Liver (tissue), 9 donors: ENCODE measurements around the gene SYNPR. TPM values are rescaled to one million over a fixed set of nuclear protein-coding genes. Genes with fewer than 3 reads are reported as not detected.

Experiments used
- DNase-seq: peaks from one replicate; pipeline ENCODE4 v3.0.0-alpha.2; 2017; ENCODE audit warnings: low spot score
- H3K27ac ChIP-seq, 2 donors: one replicate each; pipeline ENCODE4 v1.7.0; 2013; ENCODE audit warnings: inconsistent platforms in 2 of 2, low read length in 2 of 2, control low read depth in 1 of 2, low read depth in 1 of 2, mild to moderate bottlenecking in 1 of 2
- H3K27me3 ChIP-seq, 4 donors: one replicate each; pipeline versions ENCODE4 v1.6.1 to v1.7.0; 2013; ENCODE audit warnings: low read length in 3 of 4, inconsistent platforms in 1 of 4, mild to moderate bottlenecking in 1 of 4, moderate library complexity in 1 of 4; ENCODE audit not compliant: control insufficient read depth in 4 of 4, insufficient read depth in 4 of 4
- H3K36me3 ChIP-seq, 4 donors: one replicate each; pipeline versions ENCODE4 v1.6.1 to v1.7.0; 2013; ENCODE audit warnings: low read length in 3 of 4, mild to moderate bottlenecking in 3 of 4, low read depth in 1 of 4, moderate library complexity in 1 of 4; ENCODE audit not compliant: control insufficient read depth in 4 of 4, insufficient read depth in 3 of 4
- H3K4me1 ChIP-seq, 4 donors: one replicate each; pipeline versions ENCODE4 v1.6.1 to v1.7.0; 2013; ENCODE audit warnings: low read length in 3 of 4, mild to moderate bottlenecking in 3 of 4, moderate library complexity in 1 of 4; ENCODE audit not compliant: control insufficient read depth in 4 of 4, insufficient read depth in 4 of 4
- H3K4me3 ChIP-seq, 3 donors: one replicate each; pipeline versions ENCODE4 v1.6.1 to v1.7.0; 2013; ENCODE audit warnings: low read length in 3 of 3, control low read depth in 1 of 3, low read depth in 1 of 3, mild to moderate bottlenecking in 1 of 3
- H3K9ac ChIP-seq, 2 donors: one replicate each; pipeline ENCODE4 v1.7.0; 2013; ENCODE audit warnings: low read length in 2 of 2, mild to moderate bottlenecking in 2 of 2, moderate library complexity in 2 of 2, control low read depth in 1 of 2, low read depth in 1 of 2
- H3K9me3 ChIP-seq, 4 donors: one replicate each; pipeline versions ENCODE4 v1.6.1 to v1.7.0; 2013; ENCODE audit warnings: low read length in 3 of 4; ENCODE audit not compliant: control insufficient read depth in 4 of 4
- ATF3 ChIP-seq: IDR thresholded peaks from 2 replicates; pipeline ENCODE4 v1.6.1; 2016; ENCODE audit warnings: antibody characterized with exemption
- EGR1 ChIP-seq, 2 donors: IDR thresholded peaks; 2 replicates each; pipeline ENCODE4 v1.6.1; 2016 to 2018; ENCODE audit warnings: antibody characterized with exemption in 2 of 2, low read depth in 2 of 2
- FOXA1 ChIP-seq: IDR thresholded peaks from 2 replicates; pipeline ENCODE4 v1.6.1; 2016; ENCODE audit warnings: antibody characterized with exemption
- GABPA ChIP-seq, 2 donors: IDR thresholded peaks in 1 of 2; conservative IDR thresholded peaks in 1 of 2; 2 replicates each; pipeline ENCODE4 v1.6.1; 2016; ENCODE audit warnings: antibody characterized with exemption in 2 of 2, mild to moderate bottlenecking in 1 of 2, moderate library complexity in 1 of 2
- HNF4A ChIP-seq, 2 donors: conservative IDR thresholded peaks; 2 replicates each; pipeline ENCODE4 v1.6.1; 2016; ENCODE audit warnings: antibody characterized with exemption in 2 of 2, mild to moderate bottlenecking in 2 of 2
- HNF4G ChIP-seq: IDR thresholded peaks from 2 replicates; pipeline ENCODE4 v1.6.1; 2016; ENCODE audit warnings: antibody characterized with exemption
- JUND ChIP-seq, 2 donors: IDR thresholded peaks; 2 replicates each; pipeline ENCODE4 v1.6.1; 2016; ENCODE audit warnings: antibody characterized with exemption in 2 of 2
- MAX ChIP-seq: IDR thresholded peaks from 2 replicates; pipeline ENCODE4 v1.6.1; 2016; ENCODE audit warnings: antibody characterized with exemption
- RAD21 ChIP-seq, 2 donors: IDR thresholded peaks; 2 replicates each; pipeline ENCODE4 v1.6.1; 2016; ENCODE audit warnings: antibody characterized with exemption in 2 of 2, mild to moderate bottlenecking in 2 of 2
- REST ChIP-seq: IDR thresholded peaks from 2 replicates; pipeline ENCODE4 v1.6.1; 2016; ENCODE audit warnings: antibody characterized with exemption, mild to moderate bottlenecking
- RXRA ChIP-seq, 2 donors: IDR thresholded peaks; 2 replicates each; pipeline ENCODE4 v1.6.1; 2017 to 2018; ENCODE audit warnings: antibody characterized with exemption in 2 of 2, mild to moderate bottlenecking in 1 of 2
- SP1 ChIP-seq: IDR thresholded peaks from 2 replicates; pipeline ENCODE4 v1.6.1; 2018; ENCODE audit warnings: antibody characterized with exemption, mild to moderate bottlenecking
- TAF1 ChIP-seq: conservative IDR thresholded peaks from 2 replicates; pipeline ENCODE4 v1.6.1; 2016; ENCODE audit warnings: antibody characterized with exemption, mild to moderate bottlenecking
- YY1 ChIP-seq: IDR thresholded peaks from 2 replicates; pipeline ENCODE4 v1.6.1; 2016; ENCODE audit warnings: antibody characterized with exemption, mild to moderate bottlenecking
- WGBS: extraction: QIAGEN DNeasy Blood & Tissue Kit; methylation state at CpG from one replicate; pipeline ENCODE4 v1.1.7; 2013; 5-methylcytosine and 5-hydroxymethylcytosine counted together
- polyA plus RNA-seq, 2 donors: library from polyadenylated mRNA; stranded (reverse) in 1 of 2; unstranded in 1 of 2; fragments of 200-250 nt in 1 of 2; fragments of >200 nt in 1 of 2; fragmentation: Nextera tagmentation in 1 of 2; extraction: Ambion mirVana in 1 of 2; gene quantifications; one replicate each; pipeline versions ENCODE4 v1.2.1 to v1.2.3, GENCODE V29; 2013 to 2015
- total RNA-seq, 2 donors: library from RNA; depleted of rRNA; stranded (reverse); fragments of >200 nt; gene quantifications; one replicate each; pipeline ENCODE4 v1.2.3, GENCODE V29; 2014
- donor health status: healthy.
- donor health status: healthy.
- donor health status: healthy.
- donor health status: healthy.
- donor health status: healthy.

SYNPR gene
- total and polyA plus RNA-seq, 4 donors: not detected

- Histone ChIP-seq H3K27ac (no peak overlapping the region), H3K27me3 (peaks cover 0 to 10% (median 3%) of the 10 kb centered on the region in 4 donors), H3K4me3 (no peak overlapping the region), H3K36me3 (no peaks in the 10 kb centered on the region), H3K9me3 (no peaks in the 10 kb centered on the region), H3K9ac (no peak overlapping the region), H3K4me1 (no peaks in the 10 kb centered on the region)
- TF ChIP-seq EGR1 (IDR thresholded peaks at IDR 0.05; ENCODE audit: low read depth in 2 of 2) (no peak), FOXA1 (no peak), YY1 (no peak), RAD21 (IDR thresholded peaks at IDR 0.05) (no peak), HNF4A (conservative IDR thresholded peaks at IDR 0.05) (no peak), SP1 (no peak), MAX (no peak), REST (no peak), TAF1 (no peak)
- 93% methylated on average over 3 of the region's 3 CpGs for WGBS
- DNase-seq: no peak
Measured at GRCh38 chr3:63244486-63244885, 33.6 kb upstream of the SYNPR start.

- Histone ChIP-seq H3K4me1 (no peaks in the 10 kb centered on the region), H3K9me3 (no peaks in the 10 kb centered on the region), H3K9ac (no peak overlapping the region), H3K27ac (no peak overlapping the region), H3K27me3 (peaks cover 0 to 8% (median 3%) of the 10 kb centered on the region in 4 donors), H3K36me3 (no peaks in the 10 kb centered on the region), H3K4me3 (no peak overlapping the region)
- no peak for DNase-seq
- WGBS: 57% methylated on average over 1 of the region's 1 CpG
- no peak for TF ChIP-seq GABPA (IDR thresholded peaks at IDR 0.05 in 1 of 2, conservative IDR thresholded peaks at IDR 0.05 in 1 of 2)
- TF ChIP-seq HNF4G: no peak
- no peak for TF ChIP-seq JUND (IDR thresholded peaks at IDR 0.05)
- TF ChIP-seq YY1: no peak
Measured at GRCh38 chr3:63245726-63246241, 32.3 kb upstream of the SYNPR start.

GRCh38 chr3:63248015-63248414 is 30.1 kb upstream of the SYNPR start:
- TF ChIP-seq RXRA (IDR thresholded peaks at IDR 0.05) (no peak), ATF3 (no peak), RAD21 (IDR thresholded peaks at IDR 0.05) (no peak), YY1 (no peak)
- Histone ChIP-seq H3K9ac (no peak overlapping the region), H3K36me3 (no peaks in the 10 kb centered on the region), H3K4me1 (no peaks in the 10 kb centered on the region), H3K27me3 (peaks cover 0 to 11% (median 3%) of the 10 kb centered on the region in 4 donors), H3K4me3 (no peak overlapping the region), H3K27ac (no peak overlapping the region), H3K9me3 (no peaks in the 10 kb centered on the region)
- no peak for DNase-seq
- 47% methylated on average over 2 of the region's 2 CpGs for WGBS
